ENCODE data around the gene ARID3A. TPM values are rescaled to one million over a fixed set of nuclear protein-coding genes. Genes with fewer than 3 reads are reported as not detected.

ARID3A gene
- total and polyA plus RNA-seq, 7 donors: 2.3 to 6.7 (median 4.2) TPM

GRCh38 chr19:963486-963951 is 37.7 kb downstream of the ARID3A start:
- no peak for ATAC-seq
- WGBS, 3 donors: 76 to 85% (median 83%) methylated on average over 7 to 11 of the region's 11 CpGs

GRCh38 chr19:964116-964520 is 38.3 kb downstream of the ARID3A start:
- H3K9me3 ChIP-seq: no peaks in the 10 kb centered on the region
- 69 to 92% (median 83%) methylated on average over 15 to 16 of the region's 16 CpGs for WGBS, 3 donors
- intact Hi-C loops (cut with DNase I): no loop called here
- H3K4me1 ChIP-seq: no peaks in the 10 kb centered on the region
- ATAC-seq (no peak), DNase-seq (no peak)
- H3K27me3 ChIP-seq (ENCODE audit: insufficient read depth in 3 of 3, low read length in 2 of 3): no peaks in the 10 kb centered on the region
- no peak overlapping the region for H3K27ac ChIP-seq
- peaks cover 0 to 30% of the 10 kb centered on the region in 2 donors for H3K36me3 ChIP-seq (ENCODE audit: insufficient read depth in 1 of 2, low read depth in 1 of 2)
- no peak for TF ChIP-seq CTCF (IDR thresholded peaks at IDR 0.05)
- H3K4me3 ChIP-seq: no peak overlapping the region

More at GRCh38 chr19:963486-963951, 37.7 kb downstream of the ARID3A start:
- no peak for DNase-seq
- no peaks in the 10 kb centered on the region for H3K9me3 ChIP-seq
- H3K4me1 ChIP-seq: no peaks in the 10 kb centered on the region
- no peaks in the 10 kb centered on the region for H3K27me3 ChIP-seq (ENCODE audit: insufficient read depth in 3 of 3, low read length in 2 of 3)
- H3K36me3 ChIP-seq (ENCODE audit: insufficient read depth in 1 of 2, low read depth in 1 of 2): peaks cover 0 to 24% of the 10 kb centered on the region in 2 donors
- H3K4me3 ChIP-seq: no peak overlapping the region
- intact Hi-C loops (cut with DNase I): no loop called here
- no peak for TF ChIP-seq CTCF (IDR thresholded peaks at IDR 0.05)
- H3K27ac ChIP-seq: no peak overlapping the region

- ATAC-seq: no peak
- no peaks in the 10 kb centered on the region for H3K27me3 ChIP-seq (ENCODE audit: insufficient read depth in 3 of 3, low read length in 2 of 3)
- peaks cover 0 to 36% of the 10 kb centered on the region in 2 donors for H3K36me3 ChIP-seq (ENCODE audit: insufficient read depth in 1 of 2, low read depth in 1 of 2)
- no peak overlapping the region for H3K27ac ChIP-seq
- H3K4me3 ChIP-seq: no peak overlapping the region
- H3K9me3 ChIP-seq: no peaks in the 10 kb centered on the region
- intact Hi-C loops (cut with DNase I): no loop called here
- no peak for DNase-seq
- no peak for TF ChIP-seq CTCF (IDR thresholded peaks at IDR 0.05)
- 97 to 98% (median 97%) methylated on average over 18 to 19 of the region's 19 CpGs for WGBS, 3 donors
- H3K4me1 ChIP-seq: no peaks in the 10 kb centered on the region
These were observed 39.2 kb downstream of the ARID3A start for GRCh38 chr19:964761-965694.

GRCh38 chr19:966485-967088 is 40.8 kb downstream of the ARID3A start:
- Histone ChIP-seq H3K4me3 (no peak overlapping the region), H3K4me1 (no peaks in the 10 kb centered on the region), H3K36me3 (ENCODE audit: insufficient read depth in 1 of 2, low read depth in 1 of 2) (peaks cover 0 to 46% of the 10 kb centered on the region in 2 donors), H3K27me3 (ENCODE audit: insufficient read depth in 3 of 3, low read length in 2 of 3) (no peaks in the 10 kb centered on the region), H3K27ac (no peak overlapping the region), H3K9me3 (peaks cover 15% of the 10 kb centered on the region)
- WGBS, 3 donors: 57 to 71% (median 63%) methylated on average over 16 to 17 of the region's 17 CpGs
- intact Hi-C loops (cut with DNase I): no loop called here
- TF ChIP-seq CTCF (IDR thresholded peaks at IDR 0.05): no peak
- ATAC-seq: no peak
- DNase-seq: no peak
